Thyroid gland (tissue), 4 donors: ENCODE measurements around the gene YIPF3.

Experiments used
- POLR2A ChIP-seq, 2 donors: fragments of 450-650 bp; IDR thresholded peaks; one replicate each; pipeline ENCODE4 v1.6.1; 2017; ENCODE audit warnings: antibody characterized with exemption in 2 of 2, mild to moderate bottlenecking in 2 of 2, moderate library complexity in 1 of 2
- TF ChIP-seq, protein P1 (sequence below), 6 experiments: fragments of 200-600 bp in 3 of 6; fragments of 450-650 bp in 3 of 6; sonication (generic) in 3 of 6; IDR thresholded peaks; one replicate each; pipeline ENCODE4 v1.5.1; 2016 to 2019; ENCODE audit warnings: antibody characterized with exemption in 6 of 6, mild to moderate bottlenecking in 2 of 6, inconsistent platforms in 1 of 6, moderate library complexity in 1 of 6

DNA sequence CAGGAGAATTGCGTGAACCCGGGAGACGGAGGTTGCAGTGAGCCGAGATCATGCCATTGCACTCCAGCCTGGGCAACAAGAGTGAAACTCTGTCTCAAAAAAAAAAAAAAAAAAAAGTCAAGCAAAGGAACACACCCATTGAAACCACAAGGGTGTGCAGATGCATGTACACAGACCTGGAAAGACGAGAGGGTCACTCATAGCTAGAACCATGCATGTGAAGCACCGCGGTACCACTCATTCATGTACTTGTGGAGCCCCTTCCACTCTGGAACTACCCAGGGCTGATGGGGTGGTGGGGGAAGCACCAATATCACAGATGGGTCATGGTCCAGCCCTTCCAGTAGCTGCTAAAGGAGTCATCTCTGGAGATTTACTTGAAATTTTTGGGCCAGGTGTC, 46.8 kb downstream of the YIPF3 start:
- TF ChIP-seq POLR2A (IDR thresholded peaks at IDR 0.05) = no peak
- TF ChIP-seq, protein P1, sequence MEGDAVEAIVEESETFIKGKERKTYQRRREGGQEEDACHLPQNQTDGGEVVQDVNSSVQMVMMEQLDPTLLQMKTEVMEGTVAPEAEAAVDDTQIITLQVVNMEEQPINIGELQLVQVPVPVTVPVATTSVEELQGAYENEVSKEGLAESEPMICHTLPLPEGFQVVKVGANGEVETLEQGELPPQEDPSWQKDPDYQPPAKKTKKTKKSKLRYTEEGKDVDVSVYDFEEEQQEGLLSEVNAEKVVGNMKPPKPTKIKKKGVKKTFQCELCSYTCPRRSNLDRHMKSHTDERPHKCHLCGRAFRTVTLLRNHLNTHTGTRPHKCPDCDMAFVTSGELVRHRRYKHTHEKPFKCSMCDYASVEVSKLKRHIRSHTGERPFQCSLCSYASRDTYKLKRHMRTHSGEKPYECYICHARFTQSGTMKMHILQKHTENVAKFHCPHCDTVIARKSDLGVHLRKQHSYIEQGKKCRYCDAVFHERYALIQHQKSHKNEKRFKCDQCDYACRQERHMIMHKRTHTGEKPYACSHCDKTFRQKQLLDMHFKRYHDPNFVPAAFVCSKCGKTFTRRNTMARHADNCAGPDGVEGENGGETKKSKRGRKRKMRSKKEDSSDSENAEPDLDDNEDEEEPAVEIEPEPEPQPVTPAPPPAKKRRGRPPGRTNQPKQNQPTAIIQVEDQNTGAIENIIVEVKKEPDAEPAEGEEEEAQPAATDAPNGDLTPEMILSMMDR (IDR thresholded peaks at IDR 0.05) = no peak
